Measurements from ENCODE around the gene STPG2. TPM values are rescaled to one million over a fixed set of nuclear protein-coding genes. Genes with fewer than 3 reads are reported as not detected.
"Not testable (repeated sequence)": the region's sequence is repeated elsewhere in the genome, so short reads cannot be mapped to it uniquely, and the experiment has no call there.

The STPG2 gene
- total RNA-seq, 4 donors from 2014 or later, result 0.90 to 2.4 (median 1.5) TPM

- H3K4me1 ChIP-seq, result no peaks in the 10 kb centered on the region
- no peak for DNase-seq (ENCODE audit: low spot score in 2 of 2)
These were observed 226.2 kb downstream of the STPG2 start for GRCh38 chr4:97917115-97917514.

GRCh38 chr4:97912156-97912555, 231.1 kb downstream of the STPG2 start:
- H3K4me3 ChIP-seq, result no peak overlapping the region
- no peak for TF ChIP-seq POLR2A (IDR thresholded peaks at IDR 0.05)
- no peak for TF ChIP-seq EP300 (IDR thresholded peaks at IDR 0.05)
- TF ChIP-seq, protein P1, sequence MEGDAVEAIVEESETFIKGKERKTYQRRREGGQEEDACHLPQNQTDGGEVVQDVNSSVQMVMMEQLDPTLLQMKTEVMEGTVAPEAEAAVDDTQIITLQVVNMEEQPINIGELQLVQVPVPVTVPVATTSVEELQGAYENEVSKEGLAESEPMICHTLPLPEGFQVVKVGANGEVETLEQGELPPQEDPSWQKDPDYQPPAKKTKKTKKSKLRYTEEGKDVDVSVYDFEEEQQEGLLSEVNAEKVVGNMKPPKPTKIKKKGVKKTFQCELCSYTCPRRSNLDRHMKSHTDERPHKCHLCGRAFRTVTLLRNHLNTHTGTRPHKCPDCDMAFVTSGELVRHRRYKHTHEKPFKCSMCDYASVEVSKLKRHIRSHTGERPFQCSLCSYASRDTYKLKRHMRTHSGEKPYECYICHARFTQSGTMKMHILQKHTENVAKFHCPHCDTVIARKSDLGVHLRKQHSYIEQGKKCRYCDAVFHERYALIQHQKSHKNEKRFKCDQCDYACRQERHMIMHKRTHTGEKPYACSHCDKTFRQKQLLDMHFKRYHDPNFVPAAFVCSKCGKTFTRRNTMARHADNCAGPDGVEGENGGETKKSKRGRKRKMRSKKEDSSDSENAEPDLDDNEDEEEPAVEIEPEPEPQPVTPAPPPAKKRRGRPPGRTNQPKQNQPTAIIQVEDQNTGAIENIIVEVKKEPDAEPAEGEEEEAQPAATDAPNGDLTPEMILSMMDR (IDR thresholded peaks at IDR 0.05), result no peak
- no peaks in the 10 kb centered on the region for H3K36me3 ChIP-seq
- H3K27ac ChIP-seq, result no peak overlapping the region
- no peaks in the 10 kb centered on the region for H3K27me3 ChIP-seq
- 79 to 88% methylated on average over 4 of the region's 4 CpGs for WGBS, 2 donors
- DNase-seq (ENCODE audit: low spot score in 2 of 2), result no peak
- no peaks in the 10 kb centered on the region for H3K4me1 ChIP-seq
- H3K9me3 ChIP-seq, result peaks cover 0 to 4% (median 0%) of the 10 kb centered on the region in 4 donors

More at GRCh38 chr4:97917115-97917514, 226.2 kb downstream of the STPG2 start:
- no peak for TF ChIP-seq EP300 (IDR thresholded peaks at IDR 0.05)
- TF ChIP-seq, protein P1 (IDR thresholded peaks at IDR 0.05), result no peak
- TF ChIP-seq POLR2A (IDR thresholded peaks at IDR 0.05), result no peak
- Histone ChIP-seq H3K4me3 (no peak overlapping the region), H3K27ac (no peak overlapping the region), H3K36me3 (no peaks in the 10 kb centered on the region), H3K9me3 (no peaks in the 10 kb centered on the region), H3K27me3 (no peaks in the 10 kb centered on the region)
- WGBS, 2 donors, result 91 to 94% methylated on average over 13 of the region's 13 CpGs

DNA sequence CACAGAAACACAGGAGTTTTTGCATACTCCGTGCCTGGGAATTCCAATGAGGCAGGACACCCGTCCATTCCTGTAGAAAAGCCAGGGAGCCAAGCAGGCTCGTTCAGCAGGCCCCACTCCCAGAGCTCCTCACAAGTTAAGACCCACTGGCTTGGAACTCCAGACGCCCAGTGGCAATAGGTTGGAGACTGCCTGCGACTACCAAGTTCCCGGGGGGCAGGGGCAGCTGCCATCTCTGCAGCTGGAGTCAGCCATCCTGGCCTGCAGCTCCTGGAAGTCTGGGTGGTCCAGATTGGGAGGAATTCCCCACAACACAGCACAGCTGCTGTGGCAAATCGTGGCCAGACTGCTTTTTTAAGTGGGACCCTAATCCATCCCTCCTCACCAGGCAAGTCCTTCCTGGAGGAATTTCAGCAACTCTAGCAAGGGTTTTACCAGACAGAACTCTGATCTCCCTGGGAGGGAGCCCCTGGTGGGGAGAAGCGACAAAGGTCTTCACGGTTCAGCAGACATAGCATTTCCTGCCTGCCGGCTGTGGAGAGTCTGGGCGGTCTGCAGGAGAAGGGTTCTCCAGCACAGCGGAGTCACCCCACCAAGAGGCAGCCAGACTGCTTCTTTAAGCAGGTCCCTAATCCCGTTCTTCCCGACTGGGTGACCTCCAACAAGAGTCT, 231.9 kb downstream of the STPG2 start:
- Histone ChIP-seq H3K4me1 (no peaks in the 10 kb centered on the region), H3K9me3 (peaks cover 0 to 4% (median 0%) of the 10 kb centered on the region in 4 donors), H3K36me3 (no peaks in the 10 kb centered on the region), H3K27me3 (no peaks in the 10 kb centered on the region), H3K27ac (no peak overlapping the region), H3K4me3 (no peak overlapping the region)
- no peak for TF ChIP-seq EP300 (IDR thresholded peaks at IDR 0.05)
- TF ChIP-seq, protein P1 (IDR thresholded peaks at IDR 0.05), result no peak
- TF ChIP-seq POLR2A (IDR thresholded peaks at IDR 0.05), result no peak
- 71 to 73% methylated on average over 11 to 13 of the region's 14 CpGs for WGBS, 2 donors
- no peak for DNase-seq (ENCODE audit: low spot score in 2 of 2)

GRCh38 chr4:97910005-97910404, 233.3 kb downstream of the STPG2 start:
- 48 to 54% methylated on average over 3 of the region's 3 CpGs for WGBS, 2 donors
- H3K27ac ChIP-seq, result no peak overlapping the region
- peaks cover 0 to 4% (median 0%) of the 10 kb centered on the region in 4 donors for H3K9me3 ChIP-seq
- no peaks in the 10 kb centered on the region for H3K27me3 ChIP-seq
- no peaks in the 10 kb centered on the region for H3K36me3 ChIP-seq
- H3K4me3 ChIP-seq, result no peak overlapping the region
- no peak for DNase-seq (ENCODE audit: low spot score in 2 of 2)
- H3K4me1 ChIP-seq, result no peaks in the 10 kb centered on the region
- TF ChIP-seq, protein P1 (IDR thresholded peaks at IDR 0.05), result no peak
- TF ChIP-seq POLR2A (IDR thresholded peaks at IDR 0.05) (no peak), EP300 (IDR thresholded peaks at IDR 0.05) (no peak)

DNA sequence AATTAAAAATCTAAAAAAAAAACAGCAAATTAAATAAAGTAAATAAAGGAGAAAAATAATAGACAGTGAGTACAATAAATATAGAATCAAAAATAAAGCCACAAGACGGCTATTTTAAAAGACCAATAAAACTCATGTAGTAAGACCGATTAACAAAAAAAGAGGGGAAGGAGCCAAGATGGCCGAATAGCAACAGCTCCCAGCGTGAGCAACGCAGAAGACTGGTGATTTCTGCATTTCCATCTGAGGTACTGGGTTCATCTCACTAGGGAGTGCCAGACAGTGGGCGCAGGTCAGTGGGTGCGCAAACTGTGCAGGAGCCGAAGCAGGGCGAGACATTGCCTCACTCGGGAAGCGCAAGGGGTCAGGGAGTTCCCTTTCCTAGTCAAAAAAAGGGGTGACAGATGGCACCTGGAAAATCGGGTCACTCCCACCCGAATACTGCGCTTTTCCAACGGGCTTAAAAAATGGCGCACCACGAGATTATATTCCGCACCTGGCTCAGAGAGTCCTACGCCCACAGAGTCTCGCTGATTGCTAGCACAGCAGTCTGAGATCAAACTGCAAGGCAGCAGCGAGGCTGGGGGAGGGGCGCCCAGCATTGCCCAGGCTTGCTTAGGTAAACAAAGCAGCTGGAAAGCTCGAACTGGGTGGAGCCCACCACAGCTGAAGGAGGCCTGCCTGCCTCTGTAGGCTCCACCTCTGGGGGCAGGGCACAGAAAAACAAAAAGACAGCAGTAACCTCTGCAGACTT, 239.7 kb downstream of the STPG2 start:
- H3K36me3 ChIP-seq; H3K4me3 ChIP-seq; DNase-seq (ENCODE audit: low spot score in 2 of 2); H3K27me3 ChIP-seq; H3K27ac ChIP-seq; H3K4me1 ChIP-seq: not testable (repeated sequence)
- 87 to 90% methylated on average over 23 of the region's 23 CpGs for WGBS, 2 donors
- H3K9me3 ChIP-seq, result peaks cover 0 to 21% (median 0%) of the 10 kb centered on the region in 4 donors
